PC-9 (cell line): ENCODE results near the gene ATP8A1. TPM values are rescaled to one million over a fixed set of nuclear protein-coding genes. Genes with fewer than 3 reads are reported as not detected.

ENCODE experiments used
- BruUV-seq: library from RNA; stranded (reverse); fragments of 400-500 nt; replicated peaks from 2 replicates; lab custom pipeline; 2021; lab: Mats Ljungman, UMichigan
- CTCF ChIA-PET: fragments of 300-600 bp; sonication (Branson Sonifier 250); formaldehyde crosslinking; loops from one replicate; lab custom pipeline; 2022; ENCODE audit warnings: antibody characterized with exemption; lab: Charles Lee
- POLR2A ChIA-PET: fragments of 300-600 bp; sonication (Branson Sonifier 250); formaldehyde crosslinking; loops from one replicate; lab custom pipeline; 2022; ENCODE audit warnings: antibody characterized with exemption; ENCODE audit not compliant: unreplicated experiment; lab: Charles Lee
- DNase-seq, 2 experiments: peaks; one replicate each; pipeline versions ENCODE4 v3.0.0 to v3.0.0-alpha.2; 2015 to 2022; ENCODE audit warnings: mixed read lengths in 1 of 2
- H2AFZ ChIP-seq: fragments of 200-600 bp; sonication (generic); 2 replicates; pipeline ENCODE4 v1.8.1; 2017; ENCODE audit warnings: antibody characterized with exemption
- H3F3A ChIP-seq: fragments of 200-600 bp; sonication (generic); 2 replicates; pipeline ENCODE4 v1.8.1; 2017; ENCODE audit warnings: antibody characterized with exemption, mild to moderate bottlenecking, low read depth; ENCODE audit not compliant: insufficient read depth
- H3K27ac ChIP-seq: fragments of 200-600 bp; sonication (generic); 2 replicates; pipeline ENCODE4 v1.6.1; 2016; ENCODE audit warnings: mixed run types
- H3K27me3 ChIP-seq: fragments of 200-600 bp; sonication (generic); 2 replicates; pipeline ENCODE4 v1.6.1; 2016; ENCODE audit warnings: low read depth, mixed run types; ENCODE audit not compliant: insufficient read depth
- H3K36me3 ChIP-seq: fragments of 200-600 bp; sonication (generic); 2 replicates; pipeline ENCODE4 v1.6.1; 2016; ENCODE audit warnings: low read depth, mixed run types
- H3K4me1 ChIP-seq: fragments of 200-600 bp; sonication (generic); replicated peaks from 2 replicates; pipeline ENCODE4 v1.6.1; 2016; ENCODE audit warnings: mixed run types; ENCODE audit not compliant: insufficient read depth
- H3K4me2 ChIP-seq: fragments of 200-600 bp; sonication (generic); 2 replicates; pipeline ENCODE4 v1.6.1; 2017; ENCODE audit warnings: mixed run types
- H3K4me3 ChIP-seq: fragments of 200-600 bp; sonication (generic); 2 replicates; pipeline ENCODE4 v1.6.1; 2016; ENCODE audit warnings: mixed run types
- H3K79me2 ChIP-seq: fragments of 200-600 bp; sonication (generic); 2 replicates; pipeline ENCODE4 v1.6.1; 2017; ENCODE audit warnings: low read depth, mixed run types
- H3K9me2 ChIP-seq: fragments of 200-600 bp; sonication (generic); 2 replicates; pipeline ENCODE4 v1.8.1; 2017; ENCODE audit warnings: mild to moderate bottlenecking; ENCODE audit not compliant: insufficient read depth
- H3K9me3 ChIP-seq: fragments of 200-600 bp; sonication (generic); 2 replicates; pipeline ENCODE4 v1.8.1; 2016; ENCODE audit warnings: low read depth; ENCODE audit not compliant: insufficient read depth
- H4K20me1 ChIP-seq: fragments of 200-600 bp; sonication (generic); 2 replicates; pipeline ENCODE4 v1.8.1; 2017; ENCODE audit not compliant: insufficient read depth
- CTCF ChIP-seq: fragments of 200-600 bp; sonication (generic); conservative IDR thresholded peaks from 2 replicates; pipeline ENCODE4 v1.6.1; 2017; ENCODE audit warnings: mixed run types, antibody characterized with exemption, mild to moderate bottlenecking, moderate library complexity
- EZH2 ChIP-seq: fragments of 200-600 bp; sonication (generic); IDR thresholded peaks from 2 replicates; pipeline ENCODE4 v1.8.0; 2017; ENCODE audit warnings: antibody characterized with exemption, low read depth
- intact Hi-C: fragments of 100-400 bp; cut with micrococcal nuclease; formaldehyde crosslinking; loops from one replicate; pipeline ENCODE4 v1.10.0; 2022; ENCODE audit not compliant: unreplicated experiment
- total RNA-seq: library from RNA; stranded (reverse); gene quantifications from 2 replicates; pipeline ENCODE4 v1.2.3, GENCODE V29; 2021

Gene ATP8A1
- total RNA-seq, 1 experiment from 2014 or later, result not detected

GRCh38 chr4:42445038-42445437, 211.9 kb downstream of the ATP8A1 start:
- H2AFZ ChIP-seq, result no peak overlapping the region
- ChIA-PET CTCF (no interaction called here), POLR2A (no interaction called here)
- DNase-seq, result no peak
- H3K79me2 ChIP-seq, result no peaks in the 10 kb centered on the region
- peaks cover 26% of the 10 kb centered on the region for H3K27me3 ChIP-seq
- no peak for TF ChIP-seq CTCF
- no peak for TF ChIP-seq EZH2
- no peaks in the 10 kb centered on the region for H3K9me3 ChIP-seq
- no TSS peak for BruUV-seq
- H4K20me1 ChIP-seq, result no peaks in the 10 kb centered on the region
- H3K4me1 ChIP-seq, result no peaks in the 10 kb centered on the region
- no peak overlapping the region for H3K27ac ChIP-seq
- H3K9me2 ChIP-seq, result no peaks in the 10 kb centered on the region; the same call in 1 of the 2 replicates
- H3K4me2 ChIP-seq, result no peak overlapping the region
- no peak overlapping the region for H3K4me3 ChIP-seq
- no peaks in the 10 kb centered on the region for H3F3A ChIP-seq
- no peaks in the 10 kb centered on the region for H3K36me3 ChIP-seq
- intact Hi-C loops, result no loop called here

- intact Hi-C loops, result no loop called here
Measured at GRCh38 chr4:42442601-42443000, 214.3 kb downstream of the ATP8A1 start.

GRCh38 chr4:42440083-42440482, 216.8 kb downstream of the ATP8A1 start:
- Histone ChIP-seq H3K27me3 (peaks cover 64% of the 10 kb centered on the region), H3F3A (no peaks in the 10 kb centered on the region), H3K36me3 (no peaks in the 10 kb centered on the region), H3K4me1 (no peaks in the 10 kb centered on the region), H3K79me2 (no peaks in the 10 kb centered on the region), H2AFZ (no peak overlapping the region), H3K9me2 (no peaks in the 10 kb centered on the region; the same call in 1 of the 2 replicates), H4K20me1 (no peaks in the 10 kb centered on the region), H3K9me3 (no peaks in the 10 kb centered on the region), H3K27ac (no peak overlapping the region), H3K4me2 (no peak overlapping the region), H3K4me3 (no peak overlapping the region)
- BruUV-seq, result no TSS peak
- TF ChIP-seq EZH2 (no peak), CTCF (no peak)
- ChIA-PET POLR2A (no interaction called here), CTCF (interaction anchor here (0.5 kb wide), 1 partner anchor 1163 kb away, joined by 7 read pairs; no protein-coding TSS in a partner anchor)
- no peak for DNase-seq
- intact Hi-C loops, result no loop called here

More at GRCh38 chr4:42442601-42443000, 214.3 kb downstream of the ATP8A1 start:
- H3K4me3 ChIP-seq, result no peak overlapping the region
- TF ChIP-seq EZH2, result no peak
- TF ChIP-seq CTCF, result no peak
- no peaks in the 10 kb centered on the region for H3F3A ChIP-seq
- peaks cover 42% of the 10 kb centered on the region for H3K27me3 ChIP-seq
- H3K9me3 ChIP-seq, result no peaks in the 10 kb centered on the region
- H4K20me1 ChIP-seq, result no peaks in the 10 kb centered on the region
- no peaks in the 10 kb centered on the region; the same call in 1 of the 2 replicates for H3K9me2 ChIP-seq
- no TSS peak for BruUV-seq
- H3K79me2 ChIP-seq, result no peaks in the 10 kb centered on the region
- CTCF ChIA-PET, result no interaction called here
- no peak overlapping the region for H3K27ac ChIP-seq
- H3K4me1 ChIP-seq, result no peaks in the 10 kb centered on the region
- POLR2A ChIA-PET, result no interaction called here
- no peak for DNase-seq
- no peak overlapping the region for H3K4me2 ChIP-seq
- no peak overlapping the region for H2AFZ ChIP-seq
- H3K36me3 ChIP-seq, result no peaks in the 10 kb centered on the region
